ENCODE results near the gene E2F1.

Gene E2F1

GRCh38 chr20:33686100-33686983, at the start of gene E2F1:
TSS of gene E2F1 (minus strand) at chr20:33686385. CDS start at chr20:33686264, 121 bp downstream.
- peak; percentile 97 for DNase-seq

- DNase-seq = peak; percentile 87
Observed at GRCh38 chr20:33733654-33734576, 47.7 kb upstream of the E2F1 start.

- no peak for DNase-seq
Observed at GRCh38 chr20:33732166-33732970, 46.2 kb upstream of the E2F1 start.

- peak; percentile 92 for DNase-seq
Observed at GRCh38 chr20:33731693-33732165, 45.5 kb upstream of the E2F1 start, which contains the start of gene ZNF341. TSS of gene ZNF341 (plus strand) at chr20:33731996. CDS start at chr20:33732022, 26 bp downstream.

- no peak for DNase-seq
Observed at GRCh38 chr20:33730946-33731692, 44.9 kb upstream of the E2F1 start.

GRCh38 chr20:33729101-33729500, 42.9 kb upstream of the E2F1 start:
- DNase-seq = no peak

- DNase-seq = no peak
Observed at GRCh38 chr20:33728463-33728862, 42.3 kb upstream of the E2F1 start.

GRCh38 chr20:33727806-33728205, 41.6 kb upstream of the E2F1 start:
- no peak for DNase-seq

- no peak for DNase-seq
Observed at GRCh38 chr20:33727115-33727479, 40.9 kb upstream of the E2F1 start.

- no peak for DNase-seq
Observed at GRCh38 chr20:33725607-33726264, 39.6 kb upstream of the E2F1 start.

- DNase-seq = peak; percentile 24
Observed at GRCh38 chr20:33724439-33725094, 38.4 kb upstream of the E2F1 start.

- DNase-seq = no peak
Observed at GRCh38 chr20:33721391-33722140, 35.4 kb upstream of the E2F1 start.

- DNase-seq = peak; percentile 96
Observed at GRCh38 chr20:33719989-33720709, 34.0 kb upstream of the E2F1 start, which contains the start of gene PXMP4. TSS of gene PXMP4 (minus strand) at chr20:33720310. CDS start at chr20:33720207, 103 bp downstream.

GRCh38 chr20:33719277-33719988, 33.2 kb upstream of the E2F1 start:
- DNase-seq = peak; percentile 11

- no peak for DNase-seq
Observed at GRCh38 chr20:33716498-33716897, 30.3 kb upstream of the E2F1 start.

- DNase-seq = no peak
Observed at GRCh38 chr20:33713865-33714367, 27.7 kb upstream of the E2F1 start.

GRCh38 chr20:33711446-33711738, 25.2 kb upstream of the E2F1 start:
- no peak for DNase-seq
